ENCODE data around the gene RHOH. TPM values are rescaled to one million over a fixed set of nuclear protein-coding genes. Genes with fewer than 3 reads are reported as not detected.
A peak's percentile ranks its signal among the peaks of the same experiment; 100 is the strongest.

Gene RHOH
- total and polyA plus RNA-seq, 10 of the 15 experiments (the other 5 are each of a cell fraction or from before 2014, with no cell fraction given) = 46.5 to 120 (median 57.9) TPM

GRCh38 chr4:40150932-40151331 lies 45.9 kb upstream of the RHOH start:
- Histone ChIP-seq H3K9ac (ENCODE audit: control insufficient read depth, insufficient read depth, low read length) (no peak overlapping the region), H3K9me3 (replicated peaks; ENCODE audit: control insufficient read depth, insufficient read depth, low read length) (peaks cover 5% of the 10 kb centered on the region; the same call in 2 of the 3 replicates), H3K79me2 (ENCODE audit: control insufficient read depth, insufficient read depth, low read length) (peaks cover 2% of the 10 kb centered on the region; the same call in 1 of the 2 replicates), H3K27ac (ENCODE audit: control insufficient read depth, insufficient read depth) (no peak overlapping the region), H2AFZ (ENCODE audit: control insufficient read depth, low read depth, low read length) (no peak overlapping the region), H3K4me2 (ENCODE audit: control insufficient read depth, insufficient read depth) (no peak overlapping the region), H4K20me1 (ENCODE audit: control insufficient read depth, insufficient read depth) (no peaks in the 10 kb centered on the region), H3K27me3 (replicated peaks in 1 of 2; ENCODE audit: control insufficient read depth in 2 of 2, insufficient read depth in 2 of 2, low read length in 1 of 2) (no peaks in the 10 kb centered on the region), H3K4me3 (no peak overlapping the region), H3K36me3 (ENCODE audit: control insufficient read depth in 2 of 2, insufficient read depth in 2 of 2, low read length in 1 of 2) (no peaks in the 10 kb centered on the region), H3K4me1 (ENCODE audit: control insufficient read depth, insufficient read depth, low read length) (no peaks in the 10 kb centered on the region)
- TF ChIP-seq SIN3A (IDR thresholded peaks at IDR 0.05; ENCODE audit: low read depth, low read length) (no peak), CBX3 (IDR thresholded peaks at IDR 0.05; ENCODE audit: borderline replicate concordance, low read depth) (no peak), NRF1 (conservative IDR thresholded peaks at IDR 0.05; ENCODE audit: low read depth, low read length) (no peak), TCF3 (IDR thresholded peaks at IDR 0.05; ENCODE audit: borderline replicate concordance, insufficient read depth, low read depth, low read length) (no peak), NFYB (IDR thresholded peaks at IDR 0.05; ENCODE audit: insufficient read depth, low read depth, low read length) (no peak), HSF1 (IDR thresholded peaks at IDR 0.05; ENCODE audit: low read depth, low read length) (no peak), IKZF1 (conservative IDR thresholded peaks at IDR 0.05) (no peak), CHD2 (IDR thresholded peaks at IDR 0.05; ENCODE audit: borderline replicate concordance, low read depth, low read length) (no peak)
- ChIA-PET RAD21 (ENCODE audit: unreplicated experiment) (interaction anchor here (0.9 to 5.1 kb wide), 14 partner anchors 21 to 567 kb away, joined by 3 to 37 read pairs (median 11); partner anchors contain the start of gene RHOH), SMC1A (ENCODE audit: uncharacterized antibody, unreplicated experiment) (interaction anchor here (1.4 to 7.2 kb wide), 16 partner anchors 11 to 175 kb away, joined by 3 to 95 read pairs (median 16); no protein-coding TSS in a partner anchor), POLR2A (interaction anchor here (0.9 to 2.6 kb wide), 2 partner anchors 34 to 47 kb away, joined by 3 to 16 read pairs; no protein-coding TSS in a partner anchor), CTCF (interaction anchor here (1.2 to 5.2 kb wide), 13 partner anchors 12 to 568 kb away, joined by 3 to 40 read pairs (median 7); partner anchors contain the start of gene RHOH)
- FAIRE-seq (no peak), ATAC-seq (peak; percentile 61), DNase-seq (ENCODE audit: low read depth, low spot score) (no peak)
- 82% methylated on average over 3 of the region's 3 CpGs for WGBS (ENCODE audit: insufficient coverage, insufficient replicate concordance, low lambda C conversion rate, missing lambda C conversion rate)
- in situ Hi-C loops (cut with MboI) = loop anchor here (5.0 kb wide), 1 partner anchor 161 kb away; no protein-coding TSS in a partner anchor
- intact Hi-C loops (cut with micrococcal nuclease; ENCODE audit: unreplicated experiment) = loop anchor here (1.0 to 5.0 kb wide), 7 partner anchors 34 to 571 kb away; no protein-coding TSS in a partner anchor
- no TSS peak for BruUV-seq (replicated peaks)

Measured in GM12878 (cell line).